ENCODE data around the gene CEP57L1. TPM values are rescaled to one million over a fixed set of nuclear protein-coding genes. Genes with fewer than 3 reads are reported as not detected.

CEP57L1 gene
- total and polyA plus RNA-seq, 2 experiments from 2014 or later = 14.5 to 15.8 TPM

GRCh38 chr6:109056661-109057060, 38.6 kb upstream of the CEP57L1 start:
- H3K9me3 ChIP-seq (ENCODE audit: low read depth) = no peaks in the 10 kb centered on the region
- DNase-seq (ENCODE audit: low read depth in 1 of 2, low spot score in 1 of 2) = no peak
- H3K4me1 ChIP-seq (ENCODE audit: low read depth) = peaks cover 12% of the 10 kb centered on the region
- TF ChIP-seq, protein P1, sequence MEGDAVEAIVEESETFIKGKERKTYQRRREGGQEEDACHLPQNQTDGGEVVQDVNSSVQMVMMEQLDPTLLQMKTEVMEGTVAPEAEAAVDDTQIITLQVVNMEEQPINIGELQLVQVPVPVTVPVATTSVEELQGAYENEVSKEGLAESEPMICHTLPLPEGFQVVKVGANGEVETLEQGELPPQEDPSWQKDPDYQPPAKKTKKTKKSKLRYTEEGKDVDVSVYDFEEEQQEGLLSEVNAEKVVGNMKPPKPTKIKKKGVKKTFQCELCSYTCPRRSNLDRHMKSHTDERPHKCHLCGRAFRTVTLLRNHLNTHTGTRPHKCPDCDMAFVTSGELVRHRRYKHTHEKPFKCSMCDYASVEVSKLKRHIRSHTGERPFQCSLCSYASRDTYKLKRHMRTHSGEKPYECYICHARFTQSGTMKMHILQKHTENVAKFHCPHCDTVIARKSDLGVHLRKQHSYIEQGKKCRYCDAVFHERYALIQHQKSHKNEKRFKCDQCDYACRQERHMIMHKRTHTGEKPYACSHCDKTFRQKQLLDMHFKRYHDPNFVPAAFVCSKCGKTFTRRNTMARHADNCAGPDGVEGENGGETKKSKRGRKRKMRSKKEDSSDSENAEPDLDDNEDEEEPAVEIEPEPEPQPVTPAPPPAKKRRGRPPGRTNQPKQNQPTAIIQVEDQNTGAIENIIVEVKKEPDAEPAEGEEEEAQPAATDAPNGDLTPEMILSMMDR (IDR thresholded peaks at IDR 0.05; ENCODE audit: low read depth, low read length) = no peak
- no peak overlapping the region for H3K27ac ChIP-seq
- no peaks in the 10 kb centered on the region for H3K27me3 ChIP-seq
- H3K36me3 ChIP-seq = no peaks in the 10 kb centered on the region
- H3K4me3 ChIP-seq = no peak overlapping the region

DNA sequence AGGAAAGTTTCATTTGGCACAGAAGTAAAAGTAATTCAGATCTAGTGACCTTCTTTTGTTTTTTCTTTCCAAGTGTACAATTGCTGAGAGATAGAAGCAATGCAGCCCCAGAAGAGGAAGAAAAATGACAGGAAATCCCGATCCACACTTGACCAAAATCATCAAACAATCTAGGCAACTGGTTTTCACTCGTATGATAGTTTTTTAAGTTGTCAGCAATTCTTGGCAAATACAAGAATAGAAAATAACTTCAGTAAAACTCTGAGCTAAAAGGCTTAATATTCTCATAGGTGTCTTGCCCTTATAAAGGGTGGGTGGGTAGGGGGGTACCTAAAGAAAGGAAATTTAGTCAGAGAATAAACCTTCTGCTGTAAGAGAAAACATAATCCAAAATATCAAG, 36.7 kb upstream of the CEP57L1 start:
- Histone ChIP-seq H3K9me3 (ENCODE audit: low read depth) (no peaks in the 10 kb centered on the region), H3K27me3 (no peaks in the 10 kb centered on the region), H3K4me1 (ENCODE audit: low read depth) (peaks cover under 1% of the 10 kb centered on the region), H3K27ac (no peak overlapping the region), H3K36me3 (no peaks in the 10 kb centered on the region), H3K4me3 (no peak overlapping the region)
- DNase-seq (ENCODE audit: low read depth in 1 of 2, low spot score in 1 of 2) = no peak
- TF ChIP-seq, protein P1 (IDR thresholded peaks at IDR 0.05; ENCODE audit: low read depth, low read length) = no peak

- peak in 1 of 2 donors; percentile 61 for DNase-seq (ENCODE audit: low read depth in 1 of 2, low spot score in 1 of 2)
- TF ChIP-seq, protein P1 (IDR thresholded peaks at IDR 0.05; ENCODE audit: low read depth, low read length) = no peak
- no peaks in the 10 kb centered on the region for H3K9me3 ChIP-seq (ENCODE audit: low read depth)
- no peak overlapping the region for H3K4me3 ChIP-seq
- no peaks in the 10 kb centered on the region for H3K4me1 ChIP-seq (ENCODE audit: low read depth)
- H3K27me3 ChIP-seq = no peaks in the 10 kb centered on the region
- H3K27ac ChIP-seq = no peak overlapping the region
- no peaks in the 10 kb centered on the region for H3K36me3 ChIP-seq
Observed at GRCh38 chr6:109059153-109059552, 36.2 kb upstream of the CEP57L1 start.

GRCh38 chr6:109059571-109060021, 35.7 kb upstream of the CEP57L1 start:
- no peak overlapping the region for H3K4me3 ChIP-seq
- TF ChIP-seq, protein P1 (IDR thresholded peaks at IDR 0.05; ENCODE audit: low read depth, low read length) = peak; percentile 18
- peak in 1 of 2 donors; percentile 72 for DNase-seq (ENCODE audit: low read depth in 1 of 2, low spot score in 1 of 2)
- no peak overlapping the region for H3K27ac ChIP-seq
- no peaks in the 10 kb centered on the region for H3K36me3 ChIP-seq
- no peaks in the 10 kb centered on the region for H3K4me1 ChIP-seq (ENCODE audit: low read depth)
- H3K27me3 ChIP-seq = no peaks in the 10 kb centered on the region
- no peaks in the 10 kb centered on the region for H3K9me3 ChIP-seq (ENCODE audit: low read depth)

DNA sequence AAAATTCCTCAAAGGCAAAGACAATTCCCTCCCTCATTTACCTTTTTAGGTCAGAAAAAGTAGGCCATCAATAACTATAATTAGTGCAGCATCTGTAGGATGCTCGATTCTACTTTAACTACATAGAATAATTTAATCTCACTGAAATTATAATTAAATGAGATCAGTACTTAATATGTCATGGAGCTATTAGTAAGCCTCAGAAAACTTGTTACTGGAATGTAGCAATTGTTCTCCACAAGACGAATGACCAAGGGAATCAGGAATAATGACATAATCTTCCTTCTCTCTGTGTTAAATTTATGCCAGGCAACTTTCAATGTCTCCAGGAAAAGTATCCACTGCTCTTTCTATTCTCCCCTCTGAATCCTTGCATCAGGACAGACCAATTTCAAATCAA, 34.7 kb upstream of the CEP57L1 start:
- Histone ChIP-seq H3K4me3 (no peak overlapping the region), H3K36me3 (no peaks in the 10 kb centered on the region), H3K27ac (no peak overlapping the region), H3K27me3 (no peaks in the 10 kb centered on the region), H3K9me3 (ENCODE audit: low read depth) (no peaks in the 10 kb centered on the region), H3K4me1 (ENCODE audit: low read depth) (no peaks in the 10 kb centered on the region)
- TF ChIP-seq, protein P1 (IDR thresholded peaks at IDR 0.05; ENCODE audit: low read depth, low read length) = no peak
- DNase-seq (ENCODE audit: low read depth in 1 of 2, low spot score in 1 of 2) = no peak

DNA sequence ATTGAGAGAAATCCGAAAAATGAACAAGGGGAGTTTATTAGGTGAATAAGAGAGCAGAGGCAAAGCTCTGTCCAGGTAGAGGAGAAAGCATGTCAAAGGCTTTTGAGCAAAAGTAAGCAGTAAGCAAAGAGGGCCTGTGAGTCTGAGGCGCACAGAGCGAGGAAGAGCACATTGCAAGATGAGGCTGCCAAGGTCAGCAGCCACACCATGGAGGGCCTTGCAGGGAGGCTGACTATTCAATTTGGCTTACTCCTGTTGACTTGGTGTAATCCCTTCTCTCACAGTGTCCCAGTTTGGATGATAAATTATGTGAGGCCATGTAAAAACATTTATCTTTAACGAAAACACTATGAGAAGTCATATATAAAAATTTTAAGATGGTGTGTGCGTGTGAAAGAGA, 33.1 kb upstream of the CEP57L1 start:
- H3K27ac ChIP-seq = no peak overlapping the region
- no peaks in the 10 kb centered on the region for H3K9me3 ChIP-seq (ENCODE audit: low read depth)
- H3K36me3 ChIP-seq = no peaks in the 10 kb centered on the region
- no peak overlapping the region for H3K4me3 ChIP-seq
- H3K27me3 ChIP-seq = no peaks in the 10 kb centered on the region
- no peaks in the 10 kb centered on the region for H3K4me1 ChIP-seq (ENCODE audit: low read depth)
- no peak for DNase-seq (ENCODE audit: low read depth in 1 of 2, low spot score in 1 of 2)
- TF ChIP-seq, protein P1 (IDR thresholded peaks at IDR 0.05; ENCODE audit: low read depth, low read length) = no peak
